ENCODE results near the gene GTF2H2C. TPM values are rescaled to one million over a fixed set of nuclear protein-coding genes. Genes with fewer than 3 reads are reported as not detected.
"Not testable (repeated sequence)": the region's sequence is repeated elsewhere in the genome, so short reads cannot be mapped to it uniquely, and the experiment has no call there.

GTF2H2C gene
- total RNA-seq, 1 experiment from 2014 or later, result 101 TPM

- not testable (repeated sequence) for H3K36me3 ChIP-seq; H3K27ac ChIP-seq; H3K4me3 ChIP-seq; H3K4me1 ChIP-seq (replicated peaks); H3K9me3 ChIP-seq (replicated peaks); H3K27me3 ChIP-seq (replicated peaks); DNase-seq (ENCODE audit: low read depth in 1 of 2, low spot score in 2 of 2)
Observed at GRCh38 chr5:69606839-69607238, 46.8 kb downstream of the GTF2H2C start.

DNA sequence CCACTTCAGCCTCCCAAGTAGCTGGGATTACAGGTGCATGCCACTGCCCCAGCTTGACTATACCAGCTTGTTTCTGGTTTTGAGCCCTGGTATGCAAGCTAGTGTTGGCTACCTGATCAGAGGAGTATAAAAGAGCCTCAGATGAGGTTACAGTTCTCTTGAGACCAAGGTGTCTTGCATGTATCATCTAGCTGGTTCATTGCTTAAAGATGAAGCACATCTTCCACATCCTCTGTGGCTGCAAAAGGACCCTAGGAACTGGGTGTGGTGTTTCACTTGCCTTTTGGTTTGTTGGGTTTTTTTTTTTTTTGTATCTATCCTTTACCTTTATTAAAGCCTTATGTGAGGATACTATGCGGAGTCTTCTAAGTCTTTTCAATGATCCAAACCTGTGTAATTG, 47.8 kb downstream of the GTF2H2C start:
- H3K4me1 ChIP-seq (replicated peaks); H3K27me3 ChIP-seq (replicated peaks); H3K36me3 ChIP-seq; H3K9me3 ChIP-seq (replicated peaks); H3K4me3 ChIP-seq; DNase-seq (ENCODE audit: low read depth in 1 of 2, low spot score in 2 of 2); H3K27ac ChIP-seq: not testable (repeated sequence)

- DNase-seq (ENCODE audit: low read depth in 1 of 2, low spot score in 2 of 2); H3K36me3 ChIP-seq; H3K9me3 ChIP-seq (replicated peaks): not testable (repeated sequence)
Observed at GRCh38 chr5:69608861-69609496, 49.0 kb downstream of the GTF2H2C start.

GRCh38 chr5:69614843-69615242, 54.9 kb downstream of the GTF2H2C start:
- not testable (repeated sequence) for H3K36me3 ChIP-seq; H3K27ac ChIP-seq; H3K4me1 ChIP-seq (replicated peaks); H3K27me3 ChIP-seq (replicated peaks); DNase-seq (ENCODE audit: low read depth in 1 of 2, low spot score in 2 of 2); H3K9me3 ChIP-seq (replicated peaks); H3K4me3 ChIP-seq

More at GRCh38 chr5:69608861-69609496, 49.0 kb downstream of the GTF2H2C start:
- not testable (repeated sequence) for H3K27ac ChIP-seq; H3K4me3 ChIP-seq; H3K4me1 ChIP-seq (replicated peaks); H3K27me3 ChIP-seq (replicated peaks)

DNA sequence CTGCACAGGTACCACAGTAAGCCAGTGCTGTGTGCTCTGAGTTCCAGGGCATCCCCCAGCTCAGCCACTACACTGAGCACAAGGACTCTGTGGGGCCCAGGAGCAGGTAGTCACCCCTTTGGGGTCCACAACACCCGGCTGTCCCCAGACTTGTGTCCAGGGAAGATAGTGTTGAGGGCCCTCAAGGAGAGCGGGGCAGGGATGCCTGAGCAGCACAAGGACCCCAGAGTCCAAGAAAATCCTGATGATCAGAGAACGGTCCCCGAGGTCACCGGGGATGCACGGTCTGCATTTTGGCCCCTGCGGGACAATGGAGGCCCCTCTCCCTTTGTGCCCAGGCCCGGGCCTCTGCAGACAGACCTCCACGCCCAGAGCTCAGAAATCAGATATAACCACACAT, 71.9 kb downstream of the GTF2H2C start:
- H3K36me3 ChIP-seq; H3K4me3 ChIP-seq; H3K27ac ChIP-seq; H3K27me3 ChIP-seq (replicated peaks); H3K4me1 ChIP-seq (replicated peaks); H3K9me3 ChIP-seq (replicated peaks): not testable (repeated sequence)
- DNase-seq (ENCODE audit: low read depth in 1 of 2, low spot score in 2 of 2), result peak in 1 of 2 experiments; percentile 34

Other genes with a start within 250 kb of the GTF2H2C start
- 2.4 and 4.4 TPM in 2 replicates for gene CCDC125, start 227.4 kb upstream of the GTF2H2C start, total RNA-seq (2014; rRNA removed; shearing (Covaris generic))
- 65.2 and 65.3 TPM in 2 replicates for gene AK6, start 190.7 kb upstream of the GTF2H2C start, total RNA-seq (2014; rRNA removed; shearing (Covaris generic))
- 114 and 118 TPM in 2 replicates for gene TAF9, start 190.7 kb upstream of the GTF2H2C start, total RNA-seq (2014; rRNA removed; shearing (Covaris generic))
- gene RAD17, start 190.4 kb upstream of the GTF2H2C start, total RNA-seq (2014; rRNA removed; shearing (Covaris generic)), result 27.3 and 30.0 TPM in 2 replicates
- 0.13 and 0.16 TPM in 2 replicates for gene MARVELD2, start 145.1 kb upstream of the GTF2H2C start, total RNA-seq (2014; rRNA removed; shearing (Covaris generic))
- 19.8 and 45.6 TPM in 2 replicates for gene OCLN, start 67.4 kb upstream of the GTF2H2C start, total RNA-seq (2014; rRNA removed; shearing (Covaris generic))